Neutrophil (primary cell): ENCODE data around the gene DST.

ENCODE experiments used
- H3K27ac ChIP-seq: fragments of 200-600 bp; sonication (generic); 2 replicates; pipeline ENCODE4 v1.5.1; 2016; ENCODE audit warnings: mild to moderate bottlenecking, moderate library complexity
- H3K27me3 ChIP-seq: fragments of 200-600 bp; sonication (generic); 2 replicates; pipeline ENCODE4 v1.6.0; 2016; ENCODE audit warnings: mild to moderate bottlenecking
- H3K36me3 ChIP-seq: fragments of 200-600 bp; sonication (generic); 2 replicates; pipeline ENCODE4 v1.5.1; 2017
- H3K4me1 ChIP-seq, 2 experiments: fragments of 200-600 bp in 1 of 2; sonication (generic) in 1 of 2; 1 replicate in 1 of 2; 2 replicates in 1 of 2; pipeline versions ENCODE4 v1.5.1 to v1.6.1; 2013 to 2016; ENCODE audit warnings: low read depth in 1 of 2, low read length in 1 of 2, mild to moderate bottlenecking in 1 of 2, moderate library complexity in 1 of 2; ENCODE audit not compliant: control insufficient read depth in 1 of 2, insufficient read depth in 1 of 2
- H3K4me3 ChIP-seq, 2 experiments: fragments of 200-600 bp in 1 of 2; sonication (generic) in 1 of 2; 1 replicate in 1 of 2; 2 replicates in 1 of 2; pipeline ENCODE4 v1.5.1; 2013 to 2016; ENCODE audit warnings: low read depth in 1 of 2, low read length in 1 of 2, mild to moderate bottlenecking in 1 of 2, moderate library complexity in 1 of 2
- H3K9me3 ChIP-seq: fragments of 200-600 bp; sonication (generic); 2 replicates; pipeline ENCODE4 v1.5.1; 2016
- TF ChIP-seq, protein P1 (sequence below): fragments of 200-600 bp; sonication (generic); IDR thresholded peaks from 2 replicates; pipeline ENCODE4 v1.5.1; 2016; ENCODE audit warnings: antibody characterized with exemption

DST gene

DNA sequence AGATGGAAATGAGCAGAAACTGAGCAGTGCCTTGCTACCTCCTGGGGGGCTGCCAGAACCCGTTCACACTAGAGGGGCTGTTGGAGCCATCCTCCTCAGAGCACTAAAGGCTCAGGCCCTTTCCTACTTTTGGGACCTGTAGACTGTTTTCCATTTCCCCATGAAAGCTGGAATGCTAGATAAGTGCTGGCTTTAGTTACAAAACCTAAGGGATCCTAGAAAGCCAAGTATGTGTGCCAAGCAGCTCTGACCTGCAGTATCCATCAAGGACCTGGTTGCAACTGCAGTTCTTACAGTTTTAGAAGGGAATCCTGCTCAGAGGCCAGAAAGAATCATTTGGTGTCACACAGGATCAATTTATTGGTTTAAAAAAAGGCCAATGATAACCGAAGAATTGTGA, 218.6 kb downstream of the DST start:
- Histone ChIP-seq H3K36me3 (no peaks in the 10 kb centered on the region), H3K9me3 (no peaks in the 10 kb centered on the region), H3K4me1 (no peaks in the 10 kb centered on the region), H3K27me3 (no peaks in the 10 kb centered on the region), H3K4me3 (no peak overlapping the region), H3K27ac (no peak overlapping the region)
- TF ChIP-seq, protein P1, sequence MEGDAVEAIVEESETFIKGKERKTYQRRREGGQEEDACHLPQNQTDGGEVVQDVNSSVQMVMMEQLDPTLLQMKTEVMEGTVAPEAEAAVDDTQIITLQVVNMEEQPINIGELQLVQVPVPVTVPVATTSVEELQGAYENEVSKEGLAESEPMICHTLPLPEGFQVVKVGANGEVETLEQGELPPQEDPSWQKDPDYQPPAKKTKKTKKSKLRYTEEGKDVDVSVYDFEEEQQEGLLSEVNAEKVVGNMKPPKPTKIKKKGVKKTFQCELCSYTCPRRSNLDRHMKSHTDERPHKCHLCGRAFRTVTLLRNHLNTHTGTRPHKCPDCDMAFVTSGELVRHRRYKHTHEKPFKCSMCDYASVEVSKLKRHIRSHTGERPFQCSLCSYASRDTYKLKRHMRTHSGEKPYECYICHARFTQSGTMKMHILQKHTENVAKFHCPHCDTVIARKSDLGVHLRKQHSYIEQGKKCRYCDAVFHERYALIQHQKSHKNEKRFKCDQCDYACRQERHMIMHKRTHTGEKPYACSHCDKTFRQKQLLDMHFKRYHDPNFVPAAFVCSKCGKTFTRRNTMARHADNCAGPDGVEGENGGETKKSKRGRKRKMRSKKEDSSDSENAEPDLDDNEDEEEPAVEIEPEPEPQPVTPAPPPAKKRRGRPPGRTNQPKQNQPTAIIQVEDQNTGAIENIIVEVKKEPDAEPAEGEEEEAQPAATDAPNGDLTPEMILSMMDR = no peak

DNA sequence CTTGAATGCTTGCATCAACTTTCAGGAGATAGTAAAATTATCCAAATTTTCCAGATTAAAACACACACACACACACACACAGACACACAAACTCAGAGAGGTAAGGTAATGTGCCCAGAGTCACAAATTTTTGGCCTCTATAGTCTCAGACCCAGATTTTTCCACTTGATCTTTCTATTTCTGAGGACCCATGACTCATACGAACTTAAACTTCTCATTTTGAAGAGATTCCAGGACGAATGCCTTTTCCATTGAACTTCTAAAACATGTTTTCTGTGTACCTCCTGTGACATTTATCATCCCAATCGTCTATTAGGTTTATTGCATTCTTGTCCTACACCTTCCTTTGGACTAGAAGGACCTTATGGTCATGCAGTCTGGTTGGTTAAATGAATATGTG, 222.4 kb downstream of the DST start:
- TF ChIP-seq, protein P1 = no peak
- Histone ChIP-seq H3K4me3 (no peak overlapping the region), H3K27ac (no peak overlapping the region), H3K36me3 (no peaks in the 10 kb centered on the region), H3K27me3 (no peaks in the 10 kb centered on the region), H3K9me3 (no peaks in the 10 kb centered on the region), H3K4me1 (no peaks in the 10 kb centered on the region)

DNA sequence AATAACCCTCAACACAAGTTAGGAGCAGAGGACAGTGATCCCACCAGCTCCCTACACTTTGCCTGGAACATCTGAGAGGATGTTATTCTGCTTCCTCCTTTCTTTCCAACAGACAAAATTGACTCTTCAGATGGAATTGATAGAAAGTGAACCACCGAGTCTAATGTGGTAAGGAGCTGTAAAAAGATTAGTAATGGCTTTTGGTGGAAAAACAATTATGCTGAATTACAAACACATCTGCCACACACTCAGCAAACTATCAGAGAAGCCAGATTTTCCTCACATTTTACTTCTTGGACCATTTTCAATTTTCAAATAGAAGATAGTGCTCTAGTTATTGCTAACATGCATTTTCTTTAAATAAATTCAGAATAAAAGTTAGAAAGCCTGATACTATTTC, 223.5 kb downstream of the DST start:
- Histone ChIP-seq H3K36me3 (no peaks in the 10 kb centered on the region), H3K4me1 (no peaks in the 10 kb centered on the region), H3K9me3 (no peaks in the 10 kb centered on the region), H3K27ac (no peak overlapping the region), H3K27me3 (no peaks in the 10 kb centered on the region), H3K4me3 (no peak overlapping the region)
- TF ChIP-seq, protein P1 = no peak

DNA sequence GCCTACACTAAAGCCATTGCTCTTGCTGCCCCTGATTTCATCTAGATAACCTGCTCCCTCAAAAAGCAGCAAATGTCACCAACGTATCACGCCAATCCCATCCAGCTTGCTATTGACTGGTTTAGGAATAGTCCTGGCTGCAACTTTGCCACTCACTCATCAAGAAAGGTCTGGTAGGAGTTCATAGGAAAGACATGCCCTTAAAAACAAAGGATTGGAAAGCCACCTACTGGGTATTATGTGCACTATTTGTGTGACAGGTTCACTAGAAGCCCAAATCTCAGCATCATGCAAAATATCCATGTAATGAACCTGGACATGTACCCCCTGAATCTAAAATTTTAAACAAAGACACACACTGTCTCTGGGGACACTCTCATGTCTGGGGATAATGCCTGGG, 224.9 kb downstream of the DST start:
- TF ChIP-seq, protein P1 = no peak
- Histone ChIP-seq H3K4me1 (no peaks in the 10 kb centered on the region), H3K36me3 (no peaks in the 10 kb centered on the region), H3K4me3 (no peak overlapping the region), H3K27me3 (no peaks in the 10 kb centered on the region), H3K9me3 (no peaks in the 10 kb centered on the region), H3K27ac (no peak overlapping the region)

DNA sequence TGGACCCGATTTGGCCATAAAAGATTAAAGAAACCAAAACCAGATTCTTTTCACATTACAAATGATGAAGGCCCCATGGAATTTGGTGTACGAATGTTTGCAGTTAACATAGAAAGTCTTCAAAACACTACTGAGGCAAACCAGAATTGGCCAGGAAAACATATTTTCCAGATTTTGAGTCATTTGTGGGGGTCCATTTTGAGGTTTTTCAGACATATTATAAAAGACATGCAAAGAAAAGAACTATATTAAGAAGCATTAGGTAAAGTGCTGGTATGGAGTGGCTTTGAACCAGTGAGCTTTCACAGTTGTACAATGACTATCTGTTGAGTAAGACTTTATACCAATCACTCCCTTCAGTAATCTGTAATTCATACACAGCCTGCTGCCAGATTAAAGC, 226.4 kb downstream of the DST start:
- H3K27ac ChIP-seq = no peak overlapping the region
- H3K9me3 ChIP-seq = no peaks in the 10 kb centered on the region
- H3K36me3 ChIP-seq = no peaks in the 10 kb centered on the region
- H3K27me3 ChIP-seq = no peaks in the 10 kb centered on the region
- no peaks in the 10 kb centered on the region for H3K4me1 ChIP-seq
- no peak overlapping the region for H3K4me3 ChIP-seq
- TF ChIP-seq, protein P1 = no peak

DNA sequence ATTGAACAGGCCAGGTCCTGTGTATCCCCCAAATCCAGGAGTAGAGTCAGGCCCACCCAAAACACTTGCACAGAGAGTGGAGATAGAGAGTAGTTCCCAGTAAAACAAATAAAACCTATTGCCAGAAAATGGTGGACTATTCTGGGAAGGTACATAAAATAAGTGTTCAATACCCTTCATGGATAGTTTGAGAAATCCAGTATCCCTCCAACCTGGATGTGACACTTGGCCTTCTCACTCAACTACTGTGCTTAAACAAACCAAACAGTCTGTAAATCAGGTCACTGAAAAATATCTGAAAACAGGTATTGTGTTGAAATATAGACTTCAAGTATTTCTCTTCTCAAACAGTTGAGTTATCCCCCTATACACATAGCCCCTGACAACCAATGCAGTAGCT, 233.7 kb downstream of the DST start:
- no peaks in the 10 kb centered on the region for H3K9me3 ChIP-seq
- H3K27me3 ChIP-seq = no peaks in the 10 kb centered on the region
- no peaks in the 10 kb centered on the region for H3K36me3 ChIP-seq
- no peaks in the 10 kb centered on the region for H3K4me1 ChIP-seq
- TF ChIP-seq, protein P1 = no peak
- H3K4me3 ChIP-seq = no peak overlapping the region
- no peak overlapping the region for H3K27ac ChIP-seq
